Activated CD4-positive, alpha-beta T cell treated with anti-CD3 and anti-CD28 coated beads, Interleukin-2, amount 50 U/mL, for 48 hours (primary cell): ENCODE data around the gene PXDC1.

Experiments used
- DNase-seq, 2 experiments: peaks; one replicate each; pipeline ENCODE4 v3.0.0-alpha.2; 2020

The PXDC1 gene, protein sequence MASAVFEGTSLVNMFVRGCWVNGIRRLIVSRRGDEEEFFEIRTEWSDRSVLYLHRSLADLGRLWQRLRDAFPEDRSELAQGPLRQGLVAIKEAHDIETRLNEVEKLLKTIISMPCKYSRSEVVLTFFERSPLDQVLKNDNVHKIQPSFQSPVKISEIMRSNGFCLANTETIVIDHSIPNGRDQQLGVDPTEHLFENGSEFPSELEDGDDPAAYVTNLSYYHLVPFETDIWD

DNA sequence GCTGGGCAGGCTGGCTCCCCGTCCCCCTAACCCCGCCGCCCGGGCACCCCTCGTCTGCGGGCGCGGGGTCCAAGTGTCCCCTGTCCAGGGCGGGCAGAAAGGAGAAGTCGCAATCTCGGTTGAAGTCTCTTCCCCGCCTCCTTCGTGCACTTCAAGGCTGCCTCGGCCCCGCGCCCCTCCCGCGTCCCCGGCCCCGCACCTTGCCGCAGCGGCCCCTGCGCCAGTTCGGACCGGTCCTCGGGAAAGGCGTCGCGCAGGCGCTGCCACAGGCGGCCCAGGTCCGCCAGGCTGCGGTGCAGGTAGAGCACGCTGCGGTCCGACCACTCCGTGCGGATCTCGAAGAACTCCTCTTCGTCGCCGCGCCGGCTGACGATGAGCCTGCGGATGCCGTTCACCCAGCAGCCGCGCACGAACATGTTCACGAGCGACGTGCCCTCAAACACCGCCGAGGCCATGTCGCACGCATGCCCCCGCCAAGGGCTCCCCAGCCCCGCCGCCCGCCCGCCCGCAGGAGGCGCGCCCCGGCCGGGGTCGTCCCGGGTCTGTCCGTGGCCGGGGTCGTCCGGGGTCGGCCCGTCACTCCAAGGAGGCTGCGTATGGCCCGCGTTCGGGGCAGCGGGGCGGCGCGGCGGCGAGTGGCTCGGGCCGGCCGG, at the start of gene PXDC1:
TSS of gene PXDC1 (minus strand) at position 637 of the 653 bp plus-strand sequence. CDS start at position 455, 182 bp downstream.
- peak; percentile 19 to 27 for DNase-seq

DNA sequence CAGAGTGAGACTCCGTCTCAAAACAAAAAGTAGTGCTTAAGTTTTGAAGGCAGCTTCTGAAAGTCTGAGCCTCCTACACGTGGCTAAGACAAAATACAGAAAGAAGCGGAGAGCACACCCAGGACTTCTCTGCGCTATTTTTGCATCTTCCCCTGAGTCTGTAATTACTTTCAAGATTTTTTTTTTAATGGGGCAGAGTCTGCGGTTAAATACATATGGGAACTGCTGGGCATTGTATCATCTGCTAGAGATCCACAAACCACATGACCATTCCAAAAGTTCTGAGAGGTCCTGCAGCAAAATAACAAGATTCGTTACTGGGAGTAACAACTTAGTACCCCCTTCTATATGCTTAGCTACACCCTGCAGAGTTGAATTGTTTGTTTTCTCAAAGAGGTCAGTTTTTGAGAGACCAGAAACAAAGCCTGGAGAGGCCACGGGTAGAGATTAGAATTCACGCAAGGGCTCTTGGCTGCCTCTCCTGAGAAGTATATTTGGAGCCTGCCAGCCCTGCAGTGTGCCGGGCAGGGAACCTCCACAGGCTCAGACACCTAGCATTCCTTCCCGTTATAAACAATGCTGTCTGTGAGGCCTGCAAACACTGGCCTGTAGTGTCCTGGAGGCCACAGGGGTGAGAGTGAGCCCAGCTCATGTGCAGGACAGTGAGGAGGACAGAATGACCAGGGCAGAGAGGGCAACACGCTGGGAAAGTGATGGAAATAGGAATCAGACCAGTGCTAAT, 49.5 kb upstream of the PXDC1 start:
- DNase-seq: no peak

DNA sequence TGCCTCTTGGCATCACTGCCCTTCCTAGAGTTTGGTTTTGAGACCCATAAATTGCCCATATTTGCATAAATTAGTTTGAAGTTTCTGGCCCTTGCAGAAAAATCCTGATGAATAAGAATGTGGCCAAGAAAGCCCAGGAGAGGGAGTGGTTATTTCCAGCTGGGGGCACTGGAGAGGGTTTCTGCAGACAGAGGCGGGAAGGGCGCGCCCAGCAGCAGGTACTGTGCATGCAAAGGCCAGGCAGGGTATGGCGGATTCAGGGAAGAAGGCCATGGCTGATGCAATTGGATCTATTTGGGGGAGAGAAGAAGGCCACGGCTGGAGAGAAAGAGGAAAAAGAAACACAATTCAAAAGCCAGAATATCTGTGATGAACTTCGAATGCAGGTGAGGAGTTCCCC, 48.2 kb upstream of the PXDC1 start:
- DNase-seq: no peak

DNA sequence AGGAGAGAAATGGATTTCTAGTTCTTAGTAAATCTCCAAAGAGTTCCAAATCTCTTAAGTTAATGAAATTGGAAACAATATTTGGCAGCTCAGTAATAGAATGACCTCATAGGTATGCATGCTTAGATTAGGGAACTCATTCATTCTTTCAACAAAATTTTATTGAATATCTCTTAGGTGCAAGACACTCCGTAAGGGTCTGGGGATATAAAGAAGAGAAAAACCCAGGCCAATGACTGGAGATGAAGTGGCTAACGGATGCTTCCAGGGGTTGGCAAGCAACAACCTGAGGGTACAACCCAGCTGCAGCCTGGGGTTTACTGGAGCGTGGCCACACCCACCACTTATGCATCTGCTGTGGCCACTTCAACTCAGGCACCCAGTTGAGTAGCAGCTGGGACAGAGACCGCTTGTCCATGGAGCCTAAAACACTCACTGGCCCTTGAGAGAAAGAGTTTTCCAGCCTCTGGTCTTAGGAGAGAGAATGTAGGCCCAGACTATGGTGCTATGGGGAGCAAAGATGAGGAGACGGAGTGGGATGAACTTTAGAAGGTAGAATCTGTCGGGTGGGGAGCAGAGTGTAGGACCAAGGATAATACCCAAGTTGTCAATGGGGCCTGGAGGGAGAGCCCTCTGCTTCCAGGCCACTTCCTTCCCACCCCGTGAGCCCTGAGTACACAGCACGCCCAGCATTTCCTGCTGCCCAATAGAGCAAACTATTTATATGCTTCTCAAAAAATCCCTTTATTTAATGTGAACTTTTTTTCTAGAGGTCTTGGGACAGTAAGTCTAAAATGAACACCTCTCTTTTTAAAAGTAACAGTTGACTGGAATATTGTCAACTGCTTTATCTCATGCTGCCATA, 46.8 kb upstream of the PXDC1 start:
- DNase-seq: no peak

DNA sequence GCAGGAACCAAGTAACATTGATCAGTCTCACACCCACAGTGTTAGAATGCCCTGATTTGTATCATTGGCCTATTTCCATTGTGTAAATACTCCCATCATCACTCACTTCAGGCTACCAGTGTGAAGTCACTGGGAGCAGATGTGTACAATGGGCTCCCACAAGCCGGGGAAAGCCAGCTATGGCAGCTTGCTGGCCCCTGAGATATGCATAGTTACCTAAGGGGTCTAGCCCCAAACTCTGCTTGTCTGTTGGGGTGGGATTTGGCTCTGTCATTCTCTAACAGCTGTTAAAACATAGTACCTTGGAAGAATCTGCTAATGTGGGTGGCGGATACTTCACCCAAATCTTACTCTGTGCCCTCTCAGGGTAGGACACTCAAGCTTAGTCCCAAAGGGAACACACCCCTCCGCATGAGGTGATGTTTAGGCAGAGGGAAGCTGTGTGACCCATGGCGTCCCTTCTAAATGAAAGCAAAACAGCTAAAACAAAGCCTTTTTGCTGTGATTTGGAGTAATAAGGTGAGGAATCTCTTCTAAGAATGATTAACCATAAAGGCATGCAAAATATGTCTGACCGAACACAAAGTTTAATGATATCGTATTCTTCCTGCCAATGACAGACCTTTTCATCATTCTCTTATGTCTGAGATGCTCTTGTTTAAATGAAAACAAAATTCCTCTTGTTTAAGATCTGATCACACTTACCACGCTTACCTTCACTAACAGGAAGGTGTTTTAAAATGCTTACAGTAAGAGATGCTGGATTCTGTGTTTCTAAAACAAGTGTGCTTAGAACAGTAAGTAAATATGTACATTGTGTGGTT, 45.9 kb upstream of the PXDC1 start:
- DNase-seq: no peak

DNA sequence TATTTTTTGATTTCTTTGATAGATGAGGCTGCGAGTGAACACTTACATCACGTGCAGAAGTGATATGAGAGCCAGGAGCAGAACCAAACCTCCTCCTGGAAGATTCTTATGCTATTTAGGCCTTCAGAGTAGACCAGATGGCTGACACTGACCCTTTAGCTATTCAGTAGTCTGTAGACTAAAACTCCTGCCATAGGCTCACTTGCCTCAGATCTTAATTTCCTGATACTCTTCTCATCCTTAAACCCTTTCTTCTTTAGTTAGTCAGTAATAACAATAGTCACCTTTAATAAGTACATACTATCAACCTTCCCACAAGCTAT, 45.2 kb upstream of the PXDC1 start:
- DNase-seq: no peak

DNA sequence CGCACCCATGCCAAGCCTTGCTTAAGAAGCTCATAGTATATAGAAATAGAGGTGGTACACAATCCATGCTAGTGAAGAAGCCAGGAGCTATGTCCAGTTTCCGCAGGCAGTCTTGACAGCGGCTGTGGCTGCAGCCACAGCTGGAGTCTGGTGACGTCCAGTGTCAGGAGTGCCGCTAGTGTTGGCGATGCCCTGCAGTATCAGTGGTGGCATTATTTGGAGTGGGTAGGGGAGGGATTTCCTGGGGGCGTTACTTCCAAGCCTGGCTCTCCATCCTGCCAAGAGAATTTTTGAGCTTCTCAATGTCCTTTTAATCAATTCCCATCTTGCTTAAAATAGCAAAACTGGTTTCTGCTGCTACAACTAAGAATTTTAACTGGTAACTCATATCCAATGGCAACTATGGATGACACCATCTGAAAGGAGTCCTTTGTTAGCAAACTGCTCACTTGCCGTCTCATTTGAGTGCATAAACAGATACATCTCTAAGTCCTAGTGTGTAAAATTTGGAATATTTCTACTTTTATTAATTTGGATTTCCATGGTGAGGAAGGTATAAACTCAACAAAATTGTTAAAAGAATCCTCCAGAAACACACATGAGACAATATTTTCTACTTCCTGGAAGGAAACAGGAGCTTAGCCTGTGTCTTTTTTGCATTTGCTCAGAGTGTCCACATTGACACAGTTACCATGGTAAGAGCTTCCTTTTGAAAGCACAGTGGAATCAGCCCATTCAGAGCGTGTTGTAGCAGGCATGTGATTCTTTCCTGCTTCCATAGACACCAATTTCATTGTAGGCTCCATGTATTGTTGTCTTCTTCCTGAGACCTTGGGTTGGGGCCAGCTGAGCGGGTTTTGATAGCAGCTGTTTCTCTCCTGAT, 44.6 kb upstream of the PXDC1 start:
- no peak for DNase-seq

DNA sequence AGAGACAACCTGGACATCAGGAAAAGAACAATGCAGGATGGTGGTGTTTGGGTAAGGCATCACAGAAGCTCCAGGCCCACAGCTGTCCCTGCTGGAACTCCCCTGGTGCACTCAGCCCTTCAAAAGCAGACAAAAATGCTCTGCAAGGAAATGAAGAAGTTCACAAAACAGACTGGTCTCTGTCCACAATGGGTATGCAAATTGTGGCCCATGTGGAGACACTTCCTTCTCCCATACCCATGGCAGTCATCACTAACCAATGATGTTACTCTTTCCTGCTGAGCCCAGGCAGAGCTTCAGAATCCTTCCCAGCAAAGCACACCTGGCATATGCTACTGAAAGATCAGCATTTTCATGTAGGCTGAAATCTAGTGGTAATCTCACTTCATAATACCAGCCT, 42.6 kb upstream of the PXDC1 start:
- no peak for DNase-seq

DNA sequence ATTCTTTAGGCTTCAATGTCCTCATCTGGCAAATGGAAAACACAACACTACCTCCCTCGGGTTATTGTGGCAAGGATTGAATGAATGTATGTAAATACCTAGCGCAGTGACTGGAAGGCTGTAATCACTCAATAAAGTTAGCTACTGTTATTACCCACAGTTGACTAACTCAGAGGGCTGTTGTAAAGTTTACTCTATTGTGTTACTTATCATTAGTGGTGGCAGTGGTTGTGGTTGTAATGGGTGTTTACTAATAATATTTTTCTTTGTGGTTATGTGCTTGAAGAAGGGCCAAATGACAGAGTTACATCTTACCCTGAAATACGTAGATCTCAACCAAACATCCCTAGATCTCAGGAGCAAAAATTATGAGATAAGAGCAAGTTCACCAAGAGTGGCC, 42.0 kb upstream of the PXDC1 start:
- DNase-seq: no peak

DNA sequence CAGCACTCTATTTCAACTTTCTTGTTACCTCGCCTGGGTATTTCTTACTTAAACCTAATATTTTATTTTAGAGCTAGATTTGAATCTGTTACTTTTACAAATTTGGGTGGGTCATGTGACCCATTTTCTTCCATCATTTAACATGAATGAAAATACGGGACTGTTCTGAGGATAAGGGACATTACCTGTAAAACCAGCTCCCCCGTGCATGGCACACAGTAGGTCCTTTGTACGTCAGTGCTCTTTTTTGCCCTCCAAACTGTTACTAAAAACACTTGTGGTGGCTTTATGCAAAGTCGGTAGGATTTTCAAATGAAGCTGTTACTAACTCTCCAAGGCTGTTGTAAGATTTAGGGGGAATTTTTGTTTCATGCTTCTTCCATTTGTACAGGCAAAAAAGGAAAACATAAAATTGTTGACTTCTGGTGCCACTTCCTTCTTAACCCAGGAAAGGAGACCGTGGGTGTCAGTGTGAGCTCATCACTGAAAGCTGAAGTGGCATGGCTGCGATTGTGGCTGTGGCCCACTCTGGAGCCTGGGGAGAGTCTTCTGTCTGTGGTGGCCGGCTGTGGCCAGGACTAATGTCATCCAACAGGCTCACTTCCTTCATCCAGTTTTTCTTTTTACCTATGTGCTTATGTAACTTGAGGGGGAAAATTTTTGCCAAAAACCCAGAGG, 40.2 kb upstream of the PXDC1 start:
- no peak for DNase-seq

DNA sequence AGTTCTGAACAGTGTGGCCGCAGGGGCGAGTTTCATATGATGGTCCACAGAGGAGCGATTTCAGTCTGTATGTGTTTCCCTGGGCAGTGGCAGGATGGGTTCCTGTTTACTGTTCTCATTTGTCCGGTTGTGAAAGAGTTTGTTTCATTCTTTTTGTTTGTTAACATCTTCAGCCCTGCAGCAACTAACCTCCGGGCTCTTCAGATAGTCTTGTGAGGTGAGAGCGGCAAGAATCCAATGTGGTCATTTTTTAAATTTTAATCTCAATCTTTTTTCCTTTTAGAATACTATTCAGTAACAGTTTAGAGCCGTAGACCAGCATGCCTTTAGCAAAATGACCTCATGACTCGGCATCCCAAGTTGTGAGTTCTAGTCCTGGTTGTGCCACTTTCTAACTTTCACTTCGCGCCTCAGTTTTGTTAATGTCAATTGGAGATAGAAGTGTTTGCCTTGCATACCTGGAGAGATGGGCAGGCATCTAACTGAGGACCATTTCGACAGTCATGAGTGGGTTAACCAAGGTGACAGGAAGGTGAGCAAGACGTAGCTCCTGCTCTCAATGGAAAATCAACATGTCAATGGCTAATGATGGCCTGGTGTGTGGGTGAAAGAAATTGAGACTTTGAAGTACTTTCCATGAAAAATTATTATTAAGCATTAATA, 38.5 kb upstream of the PXDC1 start:
- no peak for DNase-seq

DNA sequence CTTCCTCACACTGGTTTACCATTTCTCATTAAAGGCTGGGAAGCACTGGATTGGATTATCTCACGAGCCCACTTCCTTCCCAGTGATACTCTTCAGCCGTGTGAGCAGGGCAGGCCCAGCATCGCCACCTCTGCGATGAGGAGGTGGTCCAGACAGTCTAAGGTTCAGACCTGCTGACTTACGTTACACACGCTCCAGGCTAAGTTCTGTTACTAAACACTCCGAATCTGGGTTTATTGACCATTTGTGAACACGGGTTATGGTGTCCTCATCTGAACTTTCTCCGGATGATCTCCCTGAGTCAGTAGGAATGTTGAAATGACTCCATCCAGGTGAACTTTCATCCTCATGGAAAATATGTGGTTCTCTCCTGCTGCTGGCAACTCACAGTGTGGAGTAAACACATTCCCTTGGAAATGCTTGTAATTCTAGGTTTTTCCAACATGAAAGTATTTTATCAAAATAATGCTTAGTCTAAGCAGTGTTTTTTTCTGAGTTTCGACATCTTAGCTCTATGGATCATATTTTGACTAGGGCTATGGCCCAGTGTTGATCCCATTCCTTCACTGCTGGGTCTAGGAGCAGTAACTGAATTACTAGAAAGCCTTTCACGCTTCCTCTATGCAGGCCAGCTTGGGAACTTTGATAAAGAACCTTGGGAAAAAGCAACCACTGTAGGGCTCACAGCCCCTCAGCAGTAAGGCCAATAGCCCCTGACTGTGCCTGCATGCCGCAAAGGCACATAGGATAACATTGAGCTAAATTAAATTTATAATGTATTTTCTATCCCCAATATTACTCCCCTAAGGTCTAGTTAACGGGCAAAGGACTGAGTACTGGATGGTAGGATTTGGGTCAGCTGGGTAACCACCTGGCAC, 37.7 kb upstream of the PXDC1 start:
- no peak for DNase-seq

DNA sequence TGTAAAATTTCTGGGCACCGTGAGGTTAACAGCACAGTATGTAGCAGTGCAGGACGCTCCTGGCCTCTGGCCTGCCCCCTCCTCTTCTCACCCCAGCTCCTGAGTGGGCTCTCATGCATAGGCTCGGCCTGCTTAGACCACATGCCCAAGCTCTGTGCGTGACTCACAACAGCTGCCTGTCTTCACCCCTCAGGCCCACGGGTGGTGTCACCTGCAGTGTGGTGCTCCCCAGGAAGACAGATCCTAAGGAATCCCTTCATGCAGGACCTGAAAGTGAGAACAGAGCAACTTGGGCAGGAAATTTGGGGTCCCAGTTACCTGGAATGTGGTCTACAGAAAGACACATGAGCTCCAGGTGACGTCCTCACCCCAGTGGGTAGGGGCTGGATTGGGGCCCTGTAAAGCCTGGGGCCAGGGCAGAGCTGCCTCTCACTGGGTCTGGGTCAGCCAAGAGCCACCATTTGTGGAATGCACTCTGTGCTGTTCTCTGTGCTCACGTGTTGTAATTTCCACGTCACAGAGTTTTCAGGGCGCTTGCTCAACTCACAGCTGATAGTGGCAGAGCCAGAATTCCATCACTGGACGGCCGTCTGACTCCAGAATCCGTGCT, 37.0 kb upstream of the PXDC1 start:
- no peak for DNase-seq

DNA sequence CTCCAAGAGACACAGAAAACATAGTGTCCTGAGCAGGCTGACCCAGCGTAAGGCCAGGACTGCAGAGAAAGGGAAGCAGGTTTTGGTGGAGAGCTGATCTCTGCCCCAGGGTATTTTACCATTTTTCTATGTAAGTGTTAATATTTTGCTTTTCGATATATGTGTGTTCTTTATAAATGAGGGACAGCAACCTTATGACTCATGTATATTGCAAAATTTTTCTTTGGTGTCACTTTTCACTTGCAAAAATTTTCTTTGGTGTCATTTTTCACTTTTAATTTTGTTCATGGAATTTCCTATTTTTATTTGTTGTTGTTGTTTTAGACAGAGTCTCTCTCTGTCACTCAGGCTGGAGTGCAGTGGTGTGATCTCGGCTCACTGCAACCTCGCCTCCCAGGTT, 34.6 kb upstream of the PXDC1 start:
- DNase-seq: no peak

DNA sequence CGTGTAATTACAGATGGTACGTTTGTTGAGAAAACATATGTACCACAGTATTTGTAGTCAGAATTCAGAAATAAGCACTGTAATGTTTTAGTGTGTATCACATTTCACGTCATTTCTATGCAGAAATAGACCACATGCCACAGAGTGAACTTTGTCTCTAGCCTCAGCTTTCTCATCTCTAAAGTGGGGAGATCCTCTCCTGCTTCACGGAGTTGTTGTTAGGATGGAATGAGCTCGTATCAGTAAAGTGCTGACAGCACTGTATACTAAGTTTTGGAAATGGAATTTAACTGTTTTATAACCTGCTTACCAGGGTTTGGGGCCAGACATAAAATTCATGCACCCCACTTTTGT, 34.2 kb upstream of the PXDC1 start:
- DNase-seq: no peak

DNA sequence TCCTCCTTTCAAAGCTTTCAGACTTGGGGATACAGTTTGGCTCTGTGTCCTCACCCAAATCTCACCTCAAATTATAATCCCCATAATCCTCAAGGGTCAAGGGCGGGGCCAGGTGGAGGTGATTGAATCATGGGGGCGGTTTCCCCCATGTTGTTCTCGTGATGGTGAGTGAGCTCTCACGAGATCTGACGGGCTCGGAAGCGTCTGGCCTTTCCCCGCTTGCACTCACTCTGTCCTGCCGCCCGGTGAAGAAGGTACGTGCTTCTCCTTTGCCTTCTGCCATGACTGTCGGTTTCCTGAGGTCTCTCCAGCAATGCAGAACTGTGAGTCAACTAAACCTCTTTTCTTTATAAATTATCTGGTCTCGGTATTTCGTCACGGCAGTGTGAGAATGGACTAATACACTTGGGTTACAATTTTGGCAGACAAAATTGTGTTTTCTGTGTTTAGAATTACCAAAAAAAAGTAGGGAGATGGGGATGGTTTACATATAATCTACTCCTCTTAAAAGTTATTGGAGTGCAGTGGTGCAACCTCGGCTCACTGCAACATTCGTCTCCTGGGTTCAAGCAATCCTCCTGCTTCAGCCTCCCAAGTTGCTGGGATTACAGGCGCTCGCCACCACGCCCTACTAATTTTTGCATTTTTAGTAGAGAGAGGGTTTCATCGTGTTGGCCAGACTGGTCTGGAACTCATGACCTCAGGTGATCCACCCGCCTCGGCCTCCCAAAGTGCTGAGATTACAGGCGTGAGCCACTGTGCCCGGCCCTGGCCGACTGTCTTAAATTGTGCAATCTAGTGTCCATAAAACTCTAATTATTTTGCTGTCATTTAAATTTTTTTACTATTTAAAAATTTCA, 33.6 kb upstream of the PXDC1 start:
- DNase-seq: no peak

DNA sequence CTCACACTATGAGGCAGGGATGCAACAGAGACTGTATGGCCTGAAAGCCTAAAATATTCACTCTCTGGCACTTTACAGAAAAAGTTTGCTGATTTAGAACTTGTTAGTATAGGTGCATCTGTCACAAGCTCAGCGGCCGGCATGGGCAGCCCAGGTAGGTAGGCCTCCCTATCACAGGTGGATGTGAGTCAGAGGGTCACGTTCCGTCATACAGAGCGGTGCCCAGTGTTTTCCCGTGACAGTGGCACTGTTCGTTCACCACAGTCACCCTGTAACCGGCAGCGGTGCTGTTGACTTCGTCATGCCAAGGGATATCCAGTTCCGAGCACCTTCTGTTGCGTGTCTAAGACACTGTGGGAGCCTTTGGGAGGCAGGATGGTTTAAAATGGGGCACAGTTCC, 32.9 kb upstream of the PXDC1 start:
- DNase-seq: no peak
